GM18499 (cell line): ENCODE measurements around the gene CSF2RB.

Experiments
- ATAC-seq: cut with Tn5 transposase; IDR thresholded peaks from one replicate; pipeline ENCODE4 v1.9.1; 2021; ENCODE audit warnings: moderate number of reproducible peaks; ENCODE audit not compliant: insufficient read depth, unreplicated experiment

CSF2RB gene

GRCh38 chr22:36886016-36886415 lies 27.4 kb upstream of the CSF2RB start:
- no peak for ATAC-seq

GRCh38 chr22:36887162-36887561 lies 26.3 kb upstream of the CSF2RB start:
- no peak for ATAC-seq

GRCh38 chr22:36891646-36892045 lies 21.8 kb upstream of the CSF2RB start:
- ATAC-seq, result no peak

- no peak for ATAC-seq
Measured at GRCh38 chr22:36892292-36892691, 21.1 kb upstream of the CSF2RB start.

- no peak for ATAC-seq
Measured at GRCh38 chr22:36893262-36893661, 20.2 kb upstream of the CSF2RB start.

GRCh38 chr22:36894266-36894665 lies 19.2 kb upstream of the CSF2RB start:
- no peak for ATAC-seq

GRCh38 chr22:36897611-36898010 lies 15.8 kb upstream of the CSF2RB start:
- ATAC-seq, result no peak

- ATAC-seq, result no peak
Measured at GRCh38 chr22:36898690-36899089, 14.7 kb upstream of the CSF2RB start.

- ATAC-seq, result no peak
Measured at GRCh38 chr22:36899498-36899897, 13.9 kb upstream of the CSF2RB start.

GRCh38 chr22:36900225-36900624 lies 13.2 kb upstream of the CSF2RB start:
- no peak for ATAC-seq

GRCh38 chr22:36900880-36901279 lies 12.5 kb upstream of the CSF2RB start:
- no peak for ATAC-seq

GRCh38 chr22:36901411-36902142 lies 11.9 kb upstream of the CSF2RB start:
- no peak for ATAC-seq

GRCh38 chr22:36902143-36902926 lies 11.1 kb upstream of the CSF2RB start:
- ATAC-seq, result no peak

- no peak for ATAC-seq
Measured at GRCh38 chr22:36904260-36904880, 9.1 kb upstream of the CSF2RB start.

- no peak for ATAC-seq
Measured at GRCh38 chr22:36907253-36908195, 5.9 kb upstream of the CSF2RB start.

GRCh38 chr22:36910461-36910860 lies 3.0 kb upstream of the CSF2RB start:
- no peak for ATAC-seq

GRCh38 chr22:36911887-36912661 lies 1.4 kb upstream of the CSF2RB start:
- no peak for ATAC-seq

GRCh38 chr22:36912694-36913426 lies 568 bp upstream of the CSF2RB start:
- ATAC-seq, result no peak

- no peak for ATAC-seq
Measured at GRCh38 chr22:36914390-36914752, 943 bp downstream of the CSF2RB start.
